BE2C (cell line): Measurements from ENCODE around the gene TMEM87A.

Experiments
- DNase-seq: peaks from one replicate; pipeline ENCODE4 v3.0.0-alpha.2; 2020
- H3K27me3 ChIP-seq: fragments of 250-450 bp; sonication (Bioruptor Pico); 2 replicates; pipeline ENCODE4 v1.5.1; 2020; ENCODE audit warnings: mild to moderate bottlenecking
- H3K36me3 ChIP-seq: fragments of 250-450 bp; sonication (Bioruptor Pico); 2 replicates; pipeline ENCODE4 v1.5.1; 2020; ENCODE audit warnings: mild to moderate bottlenecking
- H3K4me1 ChIP-seq: fragments of 250-450 bp; sonication (Bioruptor Pico); 2 replicates; pipeline ENCODE4 v1.5.1; 2020
- H3K4me3 ChIP-seq: 2 replicates; pipeline ENCODE4 v1.5.1; 2011; ENCODE audit warnings: low read depth, low read length
- H3K9me3 ChIP-seq: fragments of 250-450 bp; sonication (Bioruptor Pico); 2 replicates; pipeline ENCODE4 v1.5.1; 2020
- TF ChIP-seq, protein P1 (sequence below): IDR thresholded peaks from 2 replicates; pipeline ENCODE4 v1.5.1; 2012; ENCODE audit warnings: mild to moderate bottlenecking, low read depth, low read length

Gene TMEM87A

DNA sequence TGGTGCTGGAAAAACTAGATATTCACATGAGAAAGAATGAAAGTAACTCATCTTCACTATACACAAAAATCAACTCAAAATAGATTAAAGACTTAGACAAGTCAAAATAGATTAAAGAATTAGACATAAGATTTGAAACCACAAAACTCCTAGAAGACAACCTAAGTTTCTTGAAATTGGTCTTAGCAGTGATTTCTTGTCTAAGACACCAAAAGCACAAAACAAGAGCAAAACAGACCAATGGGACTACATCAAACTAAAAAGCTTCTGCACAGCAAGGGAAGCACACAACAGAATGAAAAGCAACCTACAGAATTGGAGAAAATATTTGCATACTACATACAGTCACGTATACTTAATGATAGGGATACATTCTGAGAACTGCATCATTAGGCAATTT lies 58.6 kb downstream of the TMEM87A start:
- H3K36me3 ChIP-seq: peaks cover 35% of the 10 kb centered on the region
- no peaks in the 10 kb centered on the region for H3K9me3 ChIP-seq
- TF ChIP-seq, protein P1, sequence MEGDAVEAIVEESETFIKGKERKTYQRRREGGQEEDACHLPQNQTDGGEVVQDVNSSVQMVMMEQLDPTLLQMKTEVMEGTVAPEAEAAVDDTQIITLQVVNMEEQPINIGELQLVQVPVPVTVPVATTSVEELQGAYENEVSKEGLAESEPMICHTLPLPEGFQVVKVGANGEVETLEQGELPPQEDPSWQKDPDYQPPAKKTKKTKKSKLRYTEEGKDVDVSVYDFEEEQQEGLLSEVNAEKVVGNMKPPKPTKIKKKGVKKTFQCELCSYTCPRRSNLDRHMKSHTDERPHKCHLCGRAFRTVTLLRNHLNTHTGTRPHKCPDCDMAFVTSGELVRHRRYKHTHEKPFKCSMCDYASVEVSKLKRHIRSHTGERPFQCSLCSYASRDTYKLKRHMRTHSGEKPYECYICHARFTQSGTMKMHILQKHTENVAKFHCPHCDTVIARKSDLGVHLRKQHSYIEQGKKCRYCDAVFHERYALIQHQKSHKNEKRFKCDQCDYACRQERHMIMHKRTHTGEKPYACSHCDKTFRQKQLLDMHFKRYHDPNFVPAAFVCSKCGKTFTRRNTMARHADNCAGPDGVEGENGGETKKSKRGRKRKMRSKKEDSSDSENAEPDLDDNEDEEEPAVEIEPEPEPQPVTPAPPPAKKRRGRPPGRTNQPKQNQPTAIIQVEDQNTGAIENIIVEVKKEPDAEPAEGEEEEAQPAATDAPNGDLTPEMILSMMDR: no peak
- no peaks in the 10 kb centered on the region for H3K27me3 ChIP-seq
- no peak for DNase-seq
- no peaks in the 10 kb centered on the region for H3K4me1 ChIP-seq
- no peak overlapping the region for H3K4me3 ChIP-seq

DNA sequence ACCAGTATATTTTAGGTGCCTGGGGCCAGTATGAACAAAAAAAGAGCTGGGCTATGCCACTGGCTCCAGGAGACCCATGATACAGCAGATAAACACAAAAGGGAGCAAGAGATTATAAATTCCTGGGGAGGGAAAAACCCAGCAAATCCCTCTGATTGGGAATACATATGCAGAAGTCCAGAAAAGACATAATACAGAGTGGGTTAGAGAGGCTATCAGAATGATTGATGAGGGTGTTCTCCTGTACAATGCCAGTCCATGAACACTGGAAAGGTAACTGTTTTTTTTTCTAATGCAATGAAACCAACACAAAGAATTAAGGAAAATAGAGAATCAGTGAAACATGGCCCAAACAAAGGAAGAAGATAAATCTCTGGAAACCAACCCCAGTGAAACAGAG lies 59.7 kb downstream of the TMEM87A start:
- Histone ChIP-seq H3K4me3 (no peak overlapping the region), H3K36me3 (peaks cover 24% of the 10 kb centered on the region), H3K27me3 (no peaks in the 10 kb centered on the region), H3K4me1 (no peaks in the 10 kb centered on the region), H3K9me3 (no peaks in the 10 kb centered on the region)
- TF ChIP-seq, protein P1: no peak
- no peak for DNase-seq

DNA sequence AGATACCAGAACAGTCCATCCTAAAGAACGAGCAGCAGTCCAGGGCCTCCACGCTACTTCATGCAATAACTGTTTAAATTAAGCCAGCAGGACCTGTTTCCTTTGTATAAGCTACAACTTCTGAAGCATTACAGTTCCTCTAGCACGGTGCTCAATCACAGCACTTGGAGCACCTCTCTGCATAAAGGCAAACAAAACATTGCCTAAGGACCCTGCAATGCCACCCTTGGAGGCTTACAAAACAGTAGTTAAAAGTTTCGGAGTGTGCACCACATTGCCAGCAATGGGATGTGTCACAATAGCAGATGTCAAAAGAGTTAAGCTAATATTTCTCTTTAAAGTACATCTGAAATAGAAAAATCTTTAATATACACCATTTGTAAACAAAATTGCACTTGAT lies 62.5 kb downstream of the TMEM87A start:
- DNase-seq: no peak
- no peaks in the 10 kb centered on the region for H3K9me3 ChIP-seq
- TF ChIP-seq, protein P1: no peak
- no peak overlapping the region for H3K4me3 ChIP-seq
- no peaks in the 10 kb centered on the region for H3K27me3 ChIP-seq
- H3K36me3 ChIP-seq: peaks cover 18% of the 10 kb centered on the region
- H3K4me1 ChIP-seq: no peaks in the 10 kb centered on the region; the same call in 1 of the 2 replicates

DNA sequence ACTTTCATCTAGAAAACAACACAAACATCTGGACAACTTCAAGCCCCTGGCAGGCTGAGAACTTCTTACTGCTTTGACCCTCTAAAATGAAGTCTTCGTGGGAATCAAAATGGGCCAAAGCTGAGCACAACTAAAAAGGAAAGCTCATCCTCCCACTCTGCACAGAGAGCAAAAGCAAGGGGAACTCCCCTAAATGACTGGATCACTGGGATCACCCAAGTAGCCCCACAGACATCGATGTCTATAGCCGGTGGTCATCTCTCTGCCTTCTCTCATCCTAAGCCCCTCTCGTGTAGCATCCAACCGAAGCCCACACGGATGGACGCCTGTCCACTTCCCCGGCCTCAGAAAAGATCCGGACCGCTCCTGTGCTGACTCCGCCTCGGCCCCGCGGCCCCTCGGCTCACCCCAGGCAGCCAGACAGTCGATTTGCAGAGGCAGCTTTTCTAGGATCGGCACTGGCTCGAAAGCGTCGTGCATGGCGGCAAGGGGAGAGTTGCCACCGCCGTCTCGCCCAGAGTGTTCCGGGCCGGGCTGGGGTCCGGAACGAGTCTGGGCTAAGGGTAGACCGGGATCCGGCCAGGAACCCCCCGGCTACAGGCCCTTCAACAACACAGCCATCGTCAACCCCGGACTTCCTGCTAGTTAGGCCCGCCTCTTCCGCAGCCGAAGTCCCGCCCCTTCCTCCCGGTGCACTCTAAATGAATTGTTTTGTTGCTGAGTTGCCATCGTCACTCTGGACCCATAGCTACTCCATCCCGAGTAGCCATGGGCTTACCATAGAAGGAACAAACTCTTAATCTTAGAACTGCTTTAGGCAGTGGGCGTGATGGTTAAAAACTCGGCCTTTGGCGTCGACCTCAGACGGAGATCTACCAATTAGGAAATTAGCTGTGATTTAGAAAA lies 65.3 kb downstream of the TMEM87A start, which contains the start of gene VPS39:
Gene VPS39 (minus strand): TSS at position 631 of the 906 bp plus-strand sequence. CDS start 151 bp downstream, at position 480.
- TF ChIP-seq, protein P1: no peak
- Histone ChIP-seq H3K9me3 (no peaks in the 10 kb centered on the region), H3K4me1 (no peaks in the 10 kb centered on the region; the same call in 1 of the 2 replicates), H3K27me3 (no peaks in the 10 kb centered on the region), H3K4me3 (peak within 1 kb of the TSS; percentile 90), H3K36me3 (peaks cover 9% of the 10 kb centered on the region)
- peak; percentile 89 for DNase-seq

DNA sequence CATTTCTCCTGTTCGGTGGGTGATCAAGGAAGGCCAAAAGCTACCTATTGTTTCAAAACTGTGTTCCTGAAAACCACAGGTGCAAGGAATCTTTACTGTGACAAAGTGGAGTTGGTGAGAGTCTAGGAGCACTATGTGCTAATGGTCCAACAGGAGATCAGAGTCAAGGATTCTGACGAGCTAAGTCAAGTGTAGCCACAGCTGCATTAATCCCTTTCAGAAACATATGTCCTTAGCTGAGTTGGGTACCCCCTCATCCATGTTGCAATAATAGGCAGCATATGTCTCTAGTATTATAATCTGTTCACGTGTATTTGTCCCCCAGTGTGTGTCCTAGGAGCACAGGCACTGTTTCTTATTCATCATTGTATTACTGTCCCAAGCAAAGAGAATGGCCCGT lies 66.8 kb downstream of the TMEM87A start:
- H3K27me3 ChIP-seq: no peaks in the 10 kb centered on the region
- no peak for DNase-seq
- H3K36me3 ChIP-seq: peaks cover 7% of the 10 kb centered on the region
- H3K9me3 ChIP-seq: no peaks in the 10 kb centered on the region
- no peak overlapping the region for H3K4me3 ChIP-seq
- TF ChIP-seq, protein P1: no peak
- no peaks in the 10 kb centered on the region; the same call in 1 of the 2 replicates for H3K4me1 ChIP-seq

DNA sequence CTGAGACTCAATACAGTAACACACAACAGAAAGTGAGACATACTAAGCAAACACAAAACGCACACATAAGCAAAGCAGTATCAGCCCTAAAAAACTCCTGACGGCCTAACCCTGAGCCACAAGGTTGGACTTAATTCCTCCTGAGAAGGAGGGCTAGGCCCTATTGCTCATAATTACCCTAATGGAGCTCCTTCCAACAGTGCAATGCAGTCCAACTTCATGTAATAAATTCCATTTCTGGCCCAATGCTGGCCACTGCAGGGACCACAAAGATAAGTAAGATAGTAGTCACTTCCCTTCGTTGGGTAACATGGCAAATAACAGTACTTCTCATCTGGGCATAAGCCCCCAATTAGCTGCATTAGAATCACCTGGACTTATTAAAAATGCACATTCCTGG lies 69.3 kb downstream of the TMEM87A start:
- no peaks in the 10 kb centered on the region; the same call in 1 of the 2 replicates for H3K4me1 ChIP-seq
- TF ChIP-seq, protein P1: no peak
- no peak overlapping the region for H3K4me3 ChIP-seq
- no peak for DNase-seq
- H3K9me3 ChIP-seq: no peaks in the 10 kb centered on the region
- H3K36me3 ChIP-seq: no peaks in the 10 kb centered on the region
- no peaks in the 10 kb centered on the region for H3K27me3 ChIP-seq
